ENCODE measurements around the gene PPIL1.

The PPIL1 gene

DNA sequence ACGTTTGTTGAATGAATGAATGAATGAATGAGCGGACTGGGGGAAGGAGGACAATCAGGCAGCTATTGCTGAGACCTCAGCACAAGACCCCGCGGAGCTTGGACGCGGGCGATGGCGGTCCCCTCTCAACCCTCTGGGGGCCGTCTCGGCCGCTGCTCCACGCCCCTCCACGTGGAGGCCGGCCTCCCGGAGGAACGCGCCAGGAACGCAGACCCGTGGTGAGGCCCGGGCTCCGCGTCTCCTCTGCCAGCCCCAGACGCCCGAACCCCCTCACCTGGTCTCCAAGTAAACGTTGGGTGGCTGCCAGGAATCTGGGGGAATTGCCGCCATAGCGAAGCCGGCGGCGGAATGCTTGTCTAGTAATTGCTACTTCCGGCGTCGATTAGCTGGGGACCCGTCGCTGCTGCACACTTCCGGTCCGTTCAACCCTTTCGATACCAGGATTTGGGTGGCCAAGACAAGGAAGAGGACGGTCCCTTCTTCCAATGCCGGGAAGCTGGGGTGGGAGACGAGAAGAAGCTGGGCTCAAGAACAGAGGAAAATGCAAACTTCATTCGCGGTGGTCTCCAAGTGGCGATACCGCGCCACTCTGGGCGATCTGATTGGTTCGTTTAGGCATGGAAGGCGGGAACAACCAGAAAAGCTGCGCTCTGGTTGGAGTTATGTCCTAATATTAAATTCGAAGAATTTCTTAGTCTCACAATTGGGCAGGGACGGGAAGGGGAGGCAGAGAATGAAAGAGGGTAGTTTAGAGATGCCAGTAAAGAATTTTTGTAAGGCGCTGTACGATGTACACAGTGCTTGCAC lies at the start of gene PPIL1:
TSS of gene PPIL1 (minus strand) at position 361 of the 807 bp plus-strand sequence. CDS start at position 330, 31 bp downstream.
- no peaks in the 10 kb centered on the region for H4K20me1 ChIP-seq (ENCODE audit: insufficient read depth)

DNA sequence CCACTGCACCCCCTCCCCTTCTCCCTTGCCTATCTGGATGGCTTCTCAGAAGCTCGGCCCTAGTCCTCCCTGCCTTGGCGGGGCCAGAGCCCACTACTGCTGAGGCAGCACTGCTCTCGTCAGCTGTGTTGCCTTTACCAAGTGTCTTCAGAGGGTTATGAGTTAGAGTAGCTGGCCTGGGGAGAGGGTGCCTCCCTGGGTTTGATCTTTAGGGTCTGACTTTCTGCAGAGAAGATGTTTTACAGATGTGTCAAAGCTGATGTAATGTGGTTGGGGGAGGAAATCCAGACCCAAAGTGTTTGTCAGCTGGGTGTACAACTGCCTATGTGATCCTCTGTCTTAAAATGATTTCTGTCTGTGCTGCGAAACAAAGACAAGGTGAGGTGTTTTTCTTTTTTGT lies 49.5 kb upstream of the PPIL1 start:
- Histone ChIP-seq H3K27ac (no peak overlapping the region), H3K4me2 (no peak overlapping the region), H3K36me3 (ENCODE audit: insufficient read depth) (no peaks in the 10 kb centered on the region), H3K4me3 (IDR thresholded peaks at IDR 0.05; ENCODE audit: insufficient read depth, low read depth, low read length) (no peak overlapping the region), H2AFZ (ENCODE audit: low read depth) (no peak overlapping the region), H4K20me1 (ENCODE audit: insufficient read depth) (no peaks in the 10 kb centered on the region), H3K27me3 (ENCODE audit: insufficient read depth, low read depth) (no peaks in the 10 kb centered on the region), H3K9ac (no peak overlapping the region), H3K4me1 (ENCODE audit: low read depth, poor library complexity, severe bottlenecking) (no peaks in the 10 kb centered on the region), H3K79me2 (ENCODE audit: insufficient read depth, low read depth) (no peaks in the 10 kb centered on the region)
- TF ChIP-seq CTCF (conservative IDR thresholded peaks at IDR 0.05; ENCODE audit: low read depth, low read length) = no peak

More for the DNA sequence above, at the start of gene PPIL1:
- TF ChIP-seq CTCF (conservative IDR thresholded peaks at IDR 0.05; ENCODE audit: low read depth, low read length) = no peak
- peaks cover 11% of the 10 kb centered on the region for H3K79me2 ChIP-seq (ENCODE audit: insufficient read depth, low read depth)
- H3K36me3 ChIP-seq (ENCODE audit: insufficient read depth) = no peaks in the 10 kb centered on the region; the same call in 1 of the 2 replicates
- peaks cover 16% of the 10 kb centered on the region for H3K4me1 ChIP-seq (ENCODE audit: low read depth, poor library complexity, severe bottlenecking)
- peak within 1 kb of the TSS; percentile 88 for H3K4me2 ChIP-seq
- peak within 1 kb of the TSS; percentile 91 for H2AFZ ChIP-seq (ENCODE audit: low read depth)
- H3K9ac ChIP-seq = peak within 1 kb of the TSS; percentile 95
- H3K4me3 ChIP-seq (IDR thresholded peaks at IDR 0.05; ENCODE audit: insufficient read depth, low read depth, low read length) = peak within 1 kb of the TSS; percentile 55
- H3K27ac ChIP-seq = peak within 1 kb of the TSS; percentile 87
- no peaks in the 10 kb centered on the region for H3K27me3 ChIP-seq (ENCODE audit: insufficient read depth, low read depth)

GRCh38 chr6:36920546-36920945 lies 45.9 kb upstream of the PPIL1 start:
- no peak for TF ChIP-seq CTCF (conservative IDR thresholded peaks at IDR 0.05; ENCODE audit: low read depth, low read length)
- H3K9ac ChIP-seq = no peak overlapping the region
- no peak overlapping the region for H2AFZ ChIP-seq (ENCODE audit: low read depth)
- H3K4me3 ChIP-seq (IDR thresholded peaks at IDR 0.05; ENCODE audit: insufficient read depth, low read depth, low read length) = no peak overlapping the region
- H3K36me3 ChIP-seq (ENCODE audit: insufficient read depth) = no peaks in the 10 kb centered on the region
- H3K4me1 ChIP-seq (ENCODE audit: low read depth, poor library complexity, severe bottlenecking) = no peaks in the 10 kb centered on the region
- no peaks in the 10 kb centered on the region for H4K20me1 ChIP-seq (ENCODE audit: insufficient read depth)
- H3K27me3 ChIP-seq (ENCODE audit: insufficient read depth, low read depth) = no peaks in the 10 kb centered on the region
- H3K27ac ChIP-seq = no peak overlapping the region
- no peaks in the 10 kb centered on the region for H3K79me2 ChIP-seq (ENCODE audit: insufficient read depth, low read depth)
- H3K4me2 ChIP-seq = no peak overlapping the region

DNA sequence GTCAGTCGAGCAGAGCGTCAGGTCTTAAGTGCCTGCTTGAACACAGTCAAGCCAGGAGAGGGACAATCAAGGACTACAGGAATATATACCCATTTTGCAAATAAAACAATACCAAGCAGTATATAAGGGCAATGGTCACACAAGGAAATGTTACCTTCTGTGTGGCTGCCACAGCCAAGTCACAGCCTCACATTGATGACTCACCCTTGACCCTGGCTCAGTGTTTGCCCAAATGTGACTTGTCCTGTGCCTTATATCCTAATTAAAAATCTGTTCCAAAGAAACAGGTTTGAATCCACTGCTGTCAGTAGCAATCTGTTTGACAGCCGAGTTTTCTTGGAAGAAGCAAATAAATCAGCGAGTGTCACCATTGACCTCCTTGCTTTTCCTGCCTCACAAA lies 45.4 kb upstream of the PPIL1 start:
- H3K4me2 ChIP-seq = no peak overlapping the region
- no peaks in the 10 kb centered on the region for H3K79me2 ChIP-seq (ENCODE audit: insufficient read depth, low read depth)
- TF ChIP-seq CTCF (conservative IDR thresholded peaks at IDR 0.05; ENCODE audit: low read depth, low read length) = no peak
- H3K9ac ChIP-seq = no peak overlapping the region
- H3K4me3 ChIP-seq (IDR thresholded peaks at IDR 0.05; ENCODE audit: insufficient read depth, low read depth, low read length) = no peak overlapping the region
- H3K27me3 ChIP-seq (ENCODE audit: insufficient read depth, low read depth) = peaks cover 5% of the 10 kb centered on the region; the same call in 1 of the 2 replicates
- no peak overlapping the region for H3K27ac ChIP-seq
- no peak overlapping the region for H2AFZ ChIP-seq (ENCODE audit: low read depth)
- no peaks in the 10 kb centered on the region for H3K4me1 ChIP-seq (ENCODE audit: low read depth, poor library complexity, severe bottlenecking)
- no peaks in the 10 kb centered on the region for H3K36me3 ChIP-seq (ENCODE audit: insufficient read depth)
- no peaks in the 10 kb centered on the region for H4K20me1 ChIP-seq (ENCODE audit: insufficient read depth)
